ENCODE measurements around the gene NOL3. TPM values are rescaled to one million over a fixed set of nuclear protein-coding genes. Genes with fewer than 3 reads are reported as not detected.

Gene NOL3
- total and polyA plus RNA-seq, 7 experiments from 2014 or later, result 0.89 to 66.0 (median 1.8) TPM; not detected in 2

GRCh38 chr16:67141391-67141790, 28.9 kb upstream of the NOL3 start:
- H3K27ac ChIP-seq (ENCODE audit: low read depth, low read length), result no peak overlapping the region
- Mint-ChIP-seq H3K36me3 (peaks cover 3 to 75% (median 44%) of the 10 kb centered on the region in 5 donors), H3K27me3 (no peaks in the 10 kb centered on the region), H3K9me3 (peaks cover 0 to 2% (median 0%) of the 10 kb centered on the region in 11 donors), H3K4me1 (peaks cover 0 to 2% (median 0%) of the 10 kb centered on the region in 7 donors), H3K27ac (no peak overlapping the region), H3K4me3 (no peak overlapping the region)
- POLR2A ChIA-PET, result no interaction called here
- CTCF ChIA-PET, result interaction anchor here (0.6 to 2.6 kb wide), 3 partner anchors 13 to 477 kb away, joined by 3 to 14 read pairs (median 3); no protein-coding TSS in a partner anchor
- no peak overlapping the region for H3K4me3 ChIP-seq (ENCODE audit: low read length)
- peaks cover 14 to 93% (median 18%) of the 10 kb centered on the region in 3 experiments for H3K36me3 ChIP-seq (ENCODE audit: control insufficient read depth in 2 of 3, insufficient read depth in 3 of 3, low read length in 3 of 3)
- H3K9me3 ChIP-seq (ENCODE audit: control insufficient read depth in 2 of 3, low read length in 3 of 3), result no peaks in the 10 kb centered on the region
- intact Hi-C loops (cut with micrococcal nuclease), result no loop called here
- ATAC-seq (no peak), DNase-seq (no peak)
- H3K27me3 ChIP-seq (ENCODE audit: control insufficient read depth in 2 of 2, insufficient read depth in 2 of 2, low read length in 2 of 2), result no peaks in the 10 kb centered on the region
- no peaks in the 10 kb centered on the region for H3K4me1 ChIP-seq (ENCODE audit: control insufficient read depth in 2 of 2, insufficient read depth in 2 of 2, low read length in 2 of 2)

DNA sequence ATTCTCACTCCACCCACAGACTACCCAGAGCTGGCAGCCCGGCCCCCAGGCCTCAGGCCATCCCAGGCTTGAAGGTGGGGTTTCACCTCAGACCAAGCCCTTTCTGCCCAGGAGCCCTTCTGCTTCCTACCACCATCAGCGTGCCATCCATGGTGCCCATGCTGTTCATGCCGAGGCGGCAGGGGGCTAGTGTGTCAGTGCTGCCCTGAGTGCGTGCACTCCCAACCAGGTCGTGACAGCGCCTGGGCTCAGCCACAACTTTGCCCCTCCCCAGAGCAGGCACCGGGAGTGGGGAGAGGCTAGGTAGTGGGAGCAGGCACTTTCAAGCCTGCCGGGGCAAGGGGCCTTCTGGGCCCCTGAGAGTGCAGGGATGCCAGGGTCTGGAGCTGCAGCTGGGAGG, 28.0 kb upstream of the NOL3 start:
- ATAC-seq (no peak), DNase-seq (no peak)
- Mint-ChIP-seq H3K36me3 (peaks cover 3 to 84% (median 44%) of the 10 kb centered on the region in 5 donors), H3K4me1 (peaks cover 0 to 2% (median 0%) of the 10 kb centered on the region in 7 donors), H3K4me3 (no peak overlapping the region), H3K9me3 (peaks cover 0 to 2% (median 0%) of the 10 kb centered on the region in 11 donors), H3K27ac (no peak overlapping the region), H3K27me3 (no peaks in the 10 kb centered on the region)
- H3K4me3 ChIP-seq (ENCODE audit: low read length), result no peak overlapping the region
- no peaks in the 10 kb centered on the region for H3K9me3 ChIP-seq (ENCODE audit: control insufficient read depth in 2 of 3, low read length in 3 of 3)
- H3K27ac ChIP-seq (ENCODE audit: low read depth, low read length), result no peak overlapping the region
- H3K27me3 ChIP-seq (ENCODE audit: control insufficient read depth in 2 of 2, insufficient read depth in 2 of 2, low read length in 2 of 2), result no peaks in the 10 kb centered on the region
- peaks cover 14 to 93% (median 18%) of the 10 kb centered on the region in 3 experiments for H3K36me3 ChIP-seq (ENCODE audit: control insufficient read depth in 2 of 3, insufficient read depth in 3 of 3, low read length in 3 of 3)
- CTCF ChIA-PET, result interaction anchor here (0.6 to 1.2 kb wide), 2 partner anchors 16 to 23 kb away, joined by 3 to 5 read pairs; no protein-coding TSS in a partner anchor
- POLR2A ChIA-PET, result no interaction called here
- intact Hi-C loops (cut with micrococcal nuclease), result no loop called here
- H3K4me1 ChIP-seq (ENCODE audit: control insufficient read depth in 2 of 2, insufficient read depth in 2 of 2, low read length in 2 of 2), result no peaks in the 10 kb centered on the region

- no peak for ATAC-seq
- Mint-ChIP-seq H3K9me3 (peaks cover 0 to 2% (median 0%) of the 10 kb centered on the region in 11 donors), H3K27me3 (peaks cover 0 to 9% (median 4%) of the 10 kb centered on the region in 5 donors), H3K4me1 (peaks cover 0 to 8% (median 2%) of the 10 kb centered on the region in 7 donors), H3K27ac (no peak overlapping the region), H3K36me3 (peaks cover 8 to 80% (median 56%) of the 10 kb centered on the region in 5 donors), H3K4me3 (no peak overlapping the region)
- ChIA-PET CTCF (interaction anchor here (0.6 to 0.8 kb wide), 2 partner anchors 169 to 186 kb away, joined by 3 read pairs; no protein-coding TSS in a partner anchor), POLR2A (interaction anchor here (1.2 kb wide), 1 partner anchor 10 kb away, joined by 4 read pairs; no protein-coding TSS in a partner anchor)
- H3K4me3 ChIP-seq (ENCODE audit: low read length), result no peak overlapping the region
- no peak for DNase-seq
- intact Hi-C loops (cut with micrococcal nuclease), result no loop called here
- H3K27me3 ChIP-seq (ENCODE audit: control insufficient read depth in 2 of 2, insufficient read depth in 2 of 2, low read length in 2 of 2), result no peaks in the 10 kb centered on the region
- H3K4me1 ChIP-seq (ENCODE audit: control insufficient read depth in 2 of 2, insufficient read depth in 2 of 2, low read length in 2 of 2), result no peaks in the 10 kb centered on the region
- peaks cover 9 to 78% (median 18%) of the 10 kb centered on the region in 3 experiments for H3K36me3 ChIP-seq (ENCODE audit: control insufficient read depth in 2 of 3, insufficient read depth in 3 of 3, low read length in 3 of 3)
- H3K9me3 ChIP-seq (ENCODE audit: control insufficient read depth in 2 of 3, low read length in 3 of 3), result no peaks in the 10 kb centered on the region
- no peak overlapping the region for H3K27ac ChIP-seq (ENCODE audit: low read depth, low read length)
These were observed 25.4 kb upstream of the NOL3 start for GRCh38 chr16:67144943-67145342.

GRCh38 chr16:67145746-67146145, 24.6 kb upstream of the NOL3 start:
- H3K36me3 ChIP-seq (ENCODE audit: control insufficient read depth in 2 of 3, insufficient read depth in 3 of 3, low read length in 3 of 3), result peaks cover 9 to 70% (median 10%) of the 10 kb centered on the region in 3 experiments
- H3K27me3 Mint-ChIP-seq, result peaks cover 0 to 9% (median 4%) of the 10 kb centered on the region in 5 donors
- POLR2A ChIA-PET, result no interaction called here
- H3K9me3 ChIP-seq (ENCODE audit: control insufficient read depth in 2 of 3, low read length in 3 of 3), result no peaks in the 10 kb centered on the region
- H3K9me3 Mint-ChIP-seq, result peaks cover 0 to 2% (median 0%) of the 10 kb centered on the region in 11 donors
- peaks cover 7 to 72% (median 48%) of the 10 kb centered on the region in 5 donors for H3K36me3 Mint-ChIP-seq
- intact Hi-C loops (cut with micrococcal nuclease), result no loop called here
- H3K4me3 Mint-ChIP-seq, result no peak overlapping the region
- H3K27ac ChIP-seq (ENCODE audit: low read depth, low read length), result no peak overlapping the region
- CTCF ChIA-PET, result interaction anchor here (0.8 kb wide), 1 partner anchor 170 kb away, joined by 3 read pairs; no protein-coding TSS in a partner anchor
- no peaks in the 10 kb centered on the region for H3K27me3 ChIP-seq (ENCODE audit: control insufficient read depth in 2 of 2, insufficient read depth in 2 of 2, low read length in 2 of 2)
- no peak overlapping the region for H3K4me3 ChIP-seq (ENCODE audit: low read length)
- H3K4me1 Mint-ChIP-seq, result peaks cover 0 to 8% (median 2%) of the 10 kb centered on the region in 7 donors
- H3K27ac Mint-ChIP-seq, result no peak overlapping the region
- no peaks in the 10 kb centered on the region for H3K4me1 ChIP-seq (ENCODE audit: control insufficient read depth in 2 of 2, insufficient read depth in 2 of 2, low read length in 2 of 2)
- ATAC-seq, result no peak
- no peak for DNase-seq

GRCh38 chr16:67146523-67147357, 23.6 kb upstream of the NOL3 start:
- no peak overlapping the region for H3K4me3 ChIP-seq (ENCODE audit: low read length)
- DNase-seq (no peak), ATAC-seq (no peak)
- peaks cover 0 to 2% (median 0%) of the 10 kb centered on the region in 11 donors for H3K9me3 Mint-ChIP-seq
- peaks cover 0 to 9% (median 4%) of the 10 kb centered on the region in 5 donors for H3K27me3 Mint-ChIP-seq
- H3K9me3 ChIP-seq (ENCODE audit: control insufficient read depth in 2 of 3, low read length in 3 of 3), result no peaks in the 10 kb centered on the region
- no peak overlapping the region for H3K27ac ChIP-seq (ENCODE audit: low read depth, low read length)
- peaks cover 0 to 4% of the 10 kb centered on the region in 2 donors for H3K4me1 ChIP-seq (ENCODE audit: control insufficient read depth in 2 of 2, insufficient read depth in 2 of 2, low read length in 2 of 2)
- peaks cover 0 to 16% (median 3%) of the 10 kb centered on the region in 7 donors for H3K4me1 Mint-ChIP-seq
- no peaks in the 10 kb centered on the region for H3K27me3 ChIP-seq (ENCODE audit: control insufficient read depth in 2 of 2, insufficient read depth in 2 of 2, low read length in 2 of 2)
- H3K4me3 Mint-ChIP-seq, result peak overlapping the region in 1 of 10 donors; percentile 25
- peaks cover 5 to 64% (median 42%) of the 10 kb centered on the region in 5 donors for H3K36me3 Mint-ChIP-seq
- ChIA-PET CTCF (interaction anchor here (0.6 kb wide), 1 partner anchor 172 kb away, joined by 3 read pairs; no protein-coding TSS in a partner anchor), POLR2A (no interaction called here)
- intact Hi-C loops (cut with micrococcal nuclease), result no loop called here
- H3K27ac Mint-ChIP-seq, result no peak overlapping the region
- peaks cover 5 to 60% (median 8%) of the 10 kb centered on the region in 3 experiments for H3K36me3 ChIP-seq (ENCODE audit: control insufficient read depth in 2 of 3, insufficient read depth in 3 of 3, low read length in 3 of 3)

DNA sequence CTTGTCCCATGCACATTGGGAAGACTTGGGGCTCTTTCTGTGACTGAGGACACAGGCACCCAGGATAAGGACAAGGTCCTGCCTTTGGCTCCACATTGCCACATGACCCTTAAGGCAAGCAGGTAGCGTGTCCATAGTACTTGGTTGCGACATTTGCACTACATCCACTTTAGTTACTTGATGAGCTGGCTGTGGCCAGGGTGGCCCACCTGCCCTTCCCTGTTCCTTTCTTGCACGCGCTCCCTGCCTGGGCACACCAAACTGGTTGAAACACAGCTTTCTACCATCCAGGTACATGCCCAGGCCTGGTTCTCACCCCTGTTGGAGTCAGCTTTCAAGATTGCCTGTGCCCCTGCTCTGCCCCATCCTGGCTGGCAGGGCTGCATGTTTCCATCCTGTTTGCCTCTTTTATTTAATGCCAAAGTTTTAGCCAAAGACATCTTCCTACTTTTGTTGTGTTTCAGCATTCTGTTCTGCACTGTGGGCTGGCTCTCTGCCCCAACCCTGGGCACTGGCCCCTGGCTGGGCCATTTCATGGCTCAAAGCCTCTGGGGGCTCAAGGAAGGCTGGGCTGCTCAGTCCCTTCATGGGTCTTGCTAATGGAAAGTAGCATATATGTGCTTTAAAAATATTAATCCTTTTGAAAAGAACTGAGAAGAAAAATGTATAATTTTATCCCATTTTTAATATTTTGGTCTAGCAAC, 22.7 kb upstream of the NOL3 start:
- no peak overlapping the region for H3K27ac ChIP-seq (ENCODE audit: low read depth, low read length)
- no peak overlapping the region for H3K27ac Mint-ChIP-seq
- H3K9me3 ChIP-seq (ENCODE audit: control insufficient read depth in 2 of 3, low read length in 3 of 3), result no peaks in the 10 kb centered on the region
- H3K4me1 Mint-ChIP-seq, result peaks cover 0 to 21% (median 5%) of the 10 kb centered on the region in 7 donors
- peaks cover 0 to 9% (median 5%) of the 10 kb centered on the region in 5 donors for H3K27me3 Mint-ChIP-seq
- ATAC-seq (no peak), DNase-seq (no peak)
- peaks cover 0 to 4% of the 10 kb centered on the region in 2 donors for H3K4me1 ChIP-seq (ENCODE audit: control insufficient read depth in 2 of 2, insufficient read depth in 2 of 2, low read length in 2 of 2)
- ChIA-PET CTCF (no interaction called here), POLR2A (no interaction called here)
- no peak overlapping the region for H3K4me3 ChIP-seq (ENCODE audit: low read length)
- H3K4me3 Mint-ChIP-seq, result no peak overlapping the region
- peaks cover 5 to 52% (median 8%) of the 10 kb centered on the region in 3 experiments for H3K36me3 ChIP-seq (ENCODE audit: control insufficient read depth in 2 of 3, insufficient read depth in 3 of 3, low read length in 3 of 3)
- peaks cover 0 to 2% (median 0%) of the 10 kb centered on the region in 11 donors for H3K9me3 Mint-ChIP-seq
- peaks cover 5 to 57% (median 38%) of the 10 kb centered on the region in 5 donors for H3K36me3 Mint-ChIP-seq
- no peaks in the 10 kb centered on the region for H3K27me3 ChIP-seq (ENCODE audit: control insufficient read depth in 2 of 2, insufficient read depth in 2 of 2, low read length in 2 of 2)
- intact Hi-C loops (cut with micrococcal nuclease), result no loop called here
